A549 (cell line): Measurements from ENCODE around the gene ABCA7. TPM values are rescaled to one million over a fixed set of nuclear protein-coding genes. Genes with fewer than 3 reads are reported as not detected.

ENCODE experiments used
- ATAC-seq, 2 experiments: fragments of 200-7000 bp in 1 of 2; fragments of >200 bp in 1 of 2; cut with Nextera tagmentation in 1 of 2; cut with Tn5 transposase in 1 of 2; 3 replicates each; pipeline versions ENCODE4 v1.8.0 to v1.9.1; 2018 to 2020; ENCODE audit warnings: mild to moderate bottlenecking in 1 of 2, moderate library complexity in 1 of 2
- CTCF ChIA-PET: fragments of 300-600 bp; sonication (Branson Sonifier 250); formaldehyde crosslinking; extraction: SDS; loops from one replicate; lab custom pipeline; 2021; ENCODE audit warnings: antibody characterized with exemption, inconsistent platforms; lab: Yijun Ruan, JAX
- POLR2A ChIA-PET: fragments of 350-600 bp; formaldehyde crosslinking; extraction: SDS; loops from one replicate; lab custom pipeline; 2021; ENCODE audit warnings: antibody characterized with exemption, inconsistent platforms; lab: Yijun Ruan, JAX
- DNase-seq, 2 experiments: peaks; one replicate each; pipeline versions ENCODE4 v3.0.0 to v3.0.0-alpha.2; 2011 to 2016; ENCODE audit warnings: low read depth in 1 of 2, low spot score in 1 of 2
- FAIRE-seq: peaks from 2 replicates; lab custom pipeline; 2011; peaks lifted over from hg19 to GRCh38; lab: Jason Lieb, UNC
- H3K27ac ChIP-seq, 2 experiments: fragments of >200 bp; sonication (Bioruptor Twin); formaldehyde crosslinking; 3 replicates each; pipeline ENCODE4 v1.5.1; 2016 to 2017
- H3K4me1 ChIP-seq: fragments of >200 bp; sonication (Bioruptor Twin); formaldehyde crosslinking; 3 replicates; pipeline ENCODE4 v1.6.1; 2016
- H3K4me2 ChIP-seq: fragments of >200 bp; sonication (Bioruptor Twin); formaldehyde crosslinking; 3 replicates; pipeline ENCODE4 v1.6.1; 2016
- H3K4me3 ChIP-seq: fragments of >200 bp; sonication (Bioruptor Twin); formaldehyde crosslinking; 3 replicates; pipeline ENCODE4 v1.5.1; 2016
- H3K9me3 ChIP-seq: fragments of >200 bp; sonication (Bioruptor Twin); formaldehyde crosslinking; 3 replicates; pipeline ENCODE4 v1.6.1; 2016
- BHLHE40 ChIP-seq: IDR thresholded peaks from 2 replicates; pipeline ENCODE4 v1.6.1; 2012; ENCODE audit warnings: low read depth, low read length, inconsistent platforms
- CBX2 ChIP-seq: fragments of 200-600 bp; sonication (generic); IDR thresholded peaks from 2 replicates; pipeline ENCODE4 v1.6.1; 2016; ENCODE audit warnings: low read depth, mild to moderate bottlenecking, borderline replicate concordance
- CHD2 ChIP-seq: fragments of 150-350 bp; IDR thresholded peaks from 2 replicates; pipeline ENCODE4 v1.6.1; 2014; ENCODE audit warnings: low read length; ENCODE audit not compliant: partially characterized antibody
- EHMT2 ChIP-seq: fragments of 200-600 bp; sonication (generic); IDR thresholded peaks from 2 replicates; pipeline ENCODE4 v1.6.1; 2016; ENCODE audit warnings: antibody characterized with exemption, low read depth, mild to moderate bottlenecking, moderate library complexity
- EP300 ChIP-seq, 2 experiments: fragments of >200 bp; sonication (Bioruptor Twin); formaldehyde crosslinking; IDR thresholded peaks; 2 replicates in 1 of 2; 3 replicates in 1 of 2; pipeline ENCODE4 v1.6.1; 2016 to 2017
- ESRRA ChIP-seq: fragments of 150-350 bp; IDR thresholded peaks from 2 replicates; pipeline ENCODE4 v1.6.1; 2014; ENCODE audit warnings: mild to moderate bottlenecking, low read length, borderline replicate concordance
- FOSB ChIP-seq: fragments of 250-450 bp; sonication (Bioruptor Pico); IDR thresholded peaks from 2 replicates; pipeline ENCODE4 v1.5.0; 2020; ENCODE audit warnings: mild to moderate bottlenecking, moderate library complexity
- FOSL2 ChIP-seq, 2 experiments: fragments of 450-650 bp in 1 of 2; fragments of >200 bp in 1 of 2; sonication (Bioruptor Twin) in 1 of 2; formaldehyde crosslinking; IDR thresholded peaks; 2 replicates each; pipeline versions ENCODE4 v1.5.0 to v1.6.1; 2016 to 2020; ENCODE audit warnings: mild to moderate bottlenecking in 1 of 2, moderate library complexity in 1 of 2
- HDAC2 ChIP-seq: fragments of 200-600 bp; sonication (generic); IDR thresholded peaks from 2 replicates; pipeline ENCODE4 v1.6.1; 2016
- HEYL ChIP-seq: fragments of 250-450 bp; sonication (Bioruptor Pico); IDR thresholded peaks from 2 replicates; pipeline ENCODE4 v1.8.0; 2021; ENCODE audit warnings: mild to moderate bottlenecking, moderate library complexity
- HMGXB4 ChIP-seq: fragments of 250-450 bp; sonication (Bioruptor Pico); IDR thresholded peaks from 2 replicates; pipeline ENCODE4 v1.5.0; 2021; ENCODE audit warnings: mild to moderate bottlenecking, moderate library complexity, borderline replicate concordance
- HOXB13 ChIP-seq: fragments of 250-450 bp; sonication (Bioruptor Pico); IDR thresholded peaks from 2 replicates; pipeline ENCODE4 v1.5.0; 2020; ENCODE audit warnings: low read depth, mild to moderate bottlenecking, moderate library complexity
- HOXB5 ChIP-seq: fragments of 250-450 bp; sonication (Bioruptor Pico); IDR thresholded peaks from 2 replicates; pipeline ENCODE4 v1.5.0; 2020; ENCODE audit warnings: mild to moderate bottlenecking, moderate library complexity
- JUNB ChIP-seq: fragments of >200 bp; sonication (Bioruptor Twin); formaldehyde crosslinking; IDR thresholded peaks from 2 replicates; pipeline ENCODE4 v1.6.1; 2016
- KDM5A ChIP-seq: fragments of 200-600 bp; sonication (generic); IDR thresholded peaks from 2 replicates; pipeline ENCODE4 v1.6.1; 2016; ENCODE audit warnings: antibody characterized with exemption, mild to moderate bottlenecking
- MYC ChIP-seq: IDR thresholded peaks from 2 replicates; pipeline ENCODE4 v1.6.1; 2012; ENCODE audit warnings: mild to moderate bottlenecking, inconsistent platforms, low read length, improper control_type of control experiment, borderline replicate concordance
- NFE2L2 ChIP-seq: fragments of 150-350 bp; conservative IDR thresholded peaks from 2 replicates; pipeline ENCODE4 v1.6.1; 2014; ENCODE audit warnings: low read length
- NPAS2 ChIP-seq: fragments of 250-450 bp; sonication (Bioruptor Pico); IDR thresholded peaks from 2 replicates; pipeline ENCODE4 v1.8.0; 2022; ENCODE audit warnings: mild to moderate bottlenecking, moderate library complexity, borderline replicate concordance
- NR3C1 ChIP-seq: fragments of >200 bp; sonication (Bioruptor Twin); formaldehyde crosslinking; IDR thresholded peaks from 3 replicates; pipeline ENCODE4 v1.6.1; 2017
- POLR2A ChIP-seq: IDR thresholded peaks from 2 replicates; pipeline ENCODE4 v1.6.1; 2012; ENCODE audit warnings: mild to moderate bottlenecking, low read length
- POLR2AphosphoS2 ChIP-seq: conservative IDR thresholded peaks from 2 replicates; pipeline ENCODE4 v1.6.1; 2012; ENCODE audit warnings: low read length, improper control_type of control experiment, inconsistent platforms
- RAD21 ChIP-seq, 2 experiments: fragments of >200 bp in 1 of 2; sonication (Bioruptor Twin) in 1 of 2; formaldehyde crosslinking in 1 of 2; IDR thresholded peaks in 1 of 2; conservative IDR thresholded peaks in 1 of 2; 2 replicates in 1 of 2; 3 replicates in 1 of 2; pipeline ENCODE4 v1.6.1; 2012 to 2018; ENCODE audit warnings: inconsistent platforms in 1 of 2
- RARB ChIP-seq: fragments of 250-450 bp; sonication (Bioruptor Pico); IDR thresholded peaks from 2 replicates; pipeline ENCODE4 v1.8.0; 2021; ENCODE audit warnings: mild to moderate bottlenecking, moderate library complexity
- RNF2 ChIP-seq: fragments of 200-600 bp; sonication (generic); IDR thresholded peaks from 2 replicates; pipeline ENCODE4 v1.6.1; 2016; ENCODE audit warnings: low read depth, mild to moderate bottlenecking, antibody characterized with exemption, moderate library complexity, borderline replicate concordance
- ZC3H11A ChIP-seq: fragments of 450-650 bp; IDR thresholded peaks from 2 replicates; pipeline ENCODE4 v1.6.1; 2014; ENCODE audit warnings: antibody characterized with exemption, mild to moderate bottlenecking
- WGBS: methylation state at CpG from one replicate; pipeline ENCODE4 v1.1.6; 2017; ENCODE audit errors: missing lambda C conversion rate; 5-methylcytosine and 5-hydroxymethylcytosine counted together
- polyA plus RNA-seq, 4 experiments: library from polyadenylated mRNA; depleted of rRNA in 3 of 4; stranded (reverse); fragments of >200 nt; fragmentation: RNase III in 1 of 4; extraction: RNeasy Plus Mini Kit Qiagen cat#74134 plus additional on column Dnase treatment in 1 of 4; gene quantifications; 2 replicates in 3 of 4; 3 replicates in 1 of 4; pipeline ENCODE4 v1.2.3, GENCODE V29; 2011 to 2017
- TF ChIP-seq, protein P1 (sequence below): IDR thresholded peaks from 2 replicates; pipeline ENCODE4 v1.6.1; 2012
- TF ChIP-seq, protein P2 (sequence below): fragments of 250-450 bp; sonication (Bioruptor Pico); IDR thresholded peaks from 2 replicates; pipeline ENCODE4 v1.5.0; 2020; ENCODE audit warnings: low read depth, mild to moderate bottlenecking, moderate library complexity
- TF ChIP-seq, protein P3 (sequence below): fragments of >200 bp; sonication (Bioruptor Twin); formaldehyde crosslinking; IDR thresholded peaks from 2 replicates; pipeline ENCODE4 v1.6.1; 2016

The ABCA7 gene
- polyA plus RNA-seq, 2 of the 4 experiments (the other 2 are of a cell fraction), result 5.0 to 13.5 TPM

- Histone ChIP-seq H3K4me2 (no peak overlapping the region), H3K4me1 (peaks cover 4% of the 10 kb centered on the region; the same call in 1 of the 3 replicates), H3K27ac (no peak overlapping the region), H3K4me3 (no peak overlapping the region), H3K9me3 (no peaks in the 10 kb centered on the region)
- FAIRE-seq (no peak), DNase-seq (no peak), ATAC-seq (no peak; a peak in 1 of 6 replicates)
- TF ChIP-seq NPAS2 (CRISPR knock-in tag), result no peak
- CTCF ChIA-PET, result interaction anchor here (1.4 kb wide), 1 partner anchor 13 kb away, joined by 3 read pairs; no protein-coding TSS in a partner anchor
- WGBS, result 92% methylated on average over 10 of the region's 27 CpGs
- POLR2A ChIA-PET, result no interaction called here
These were observed 48.6 kb downstream of the ABCA7 start for GRCh38 chr19:1088416-1089010.

DNA sequence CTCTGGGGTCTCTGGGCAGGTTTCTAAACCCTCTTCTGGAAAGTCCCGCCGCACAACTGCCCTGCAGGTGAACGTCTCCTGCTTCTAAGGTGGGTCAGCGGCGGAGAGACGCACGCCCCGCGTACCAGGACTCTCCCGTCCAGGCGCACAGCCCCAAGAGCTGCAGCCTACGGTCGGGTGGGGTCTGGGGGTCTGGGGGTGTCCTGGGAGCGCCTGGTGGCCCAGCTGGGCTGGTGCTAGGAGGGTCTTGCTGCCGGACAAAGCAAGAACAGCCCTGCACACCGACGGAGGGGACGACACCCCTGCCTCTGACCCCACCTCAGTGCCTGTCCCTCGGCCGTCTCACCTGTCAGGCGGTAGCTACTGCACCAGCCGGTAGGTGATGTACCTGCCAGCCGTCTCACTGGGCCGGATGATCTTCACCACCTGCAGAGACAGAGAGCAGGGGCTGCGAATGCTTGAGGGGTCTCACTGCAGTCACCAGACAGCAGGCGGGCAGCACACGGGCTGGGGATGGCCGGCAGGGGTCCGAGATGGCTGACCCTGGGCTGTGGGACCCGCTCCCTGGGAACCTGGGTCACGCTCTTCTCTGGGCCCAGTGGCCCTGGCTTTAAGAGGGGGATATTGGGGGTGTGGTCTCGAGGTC, 49.3 kb downstream of the ABCA7 start:
- Histone ChIP-seq H3K4me1 (peaks cover 6% of the 10 kb centered on the region; the same call in 1 of the 3 replicates), H3K9me3 (no peaks in the 10 kb centered on the region), H3K4me3 (no peak overlapping the region), H3K4me2 (no peak overlapping the region), H3K27ac (no peak overlapping the region)
- no peak for FAIRE-seq
- DNase-seq, result no peak
- CTCF ChIA-PET, result interaction anchor here (0.6 to 1.4 kb wide), 3 partner anchors 12 to 24 kb away, joined by 3 read pairs; no protein-coding TSS in a partner anchor
- no peak for ATAC-seq
- POLR2A ChIA-PET, result no interaction called here
- WGBS, result 97% methylated on average over 6 of the region's 32 CpGs
- TF ChIP-seq FOSL2 (IDR thresholded peaks at IDR 0.05) (no peak), FOSL2 (CRISPR knock-in tag; IDR thresholded peaks at IDR 0.05) (no peak), BHLHE40 (no peak), ESRRA (no peak), KDM5A (no peak), CHD2 (no peak), NFE2L2 (no peak), POLR2A (no peak), CBX2 (no peak), HMGXB4 (CRISPR knock-in tag) (no peak), RARB (CRISPR knock-in tag) (no peak), EHMT2 (no peak)
- TF ChIP-seq, protein P1, sequence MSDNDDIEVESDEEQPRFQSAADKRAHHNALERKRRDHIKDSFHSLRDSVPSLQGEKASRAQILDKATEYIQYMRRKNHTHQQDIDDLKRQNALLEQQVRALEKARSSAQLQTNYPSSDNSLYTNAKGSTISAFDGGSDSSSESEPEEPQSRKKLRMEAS, result no peak
- TF ChIP-seq, protein P2, sequence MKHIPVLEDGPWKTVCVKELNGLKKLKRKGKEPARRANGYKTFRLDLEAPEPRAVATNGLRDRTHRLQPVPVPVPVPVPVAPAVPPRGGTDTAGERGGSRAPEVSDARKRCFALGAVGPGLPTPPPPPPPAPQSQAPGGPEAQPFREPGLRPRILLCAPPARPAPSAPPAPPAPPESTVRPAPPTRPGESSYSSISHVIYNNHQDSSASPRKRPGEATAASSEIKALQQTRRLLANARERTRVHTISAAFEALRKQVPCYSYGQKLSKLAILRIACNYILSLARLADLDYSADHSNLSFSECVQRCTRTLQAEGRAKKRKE (CRISPR knock-in tag), result no peak

DNA sequence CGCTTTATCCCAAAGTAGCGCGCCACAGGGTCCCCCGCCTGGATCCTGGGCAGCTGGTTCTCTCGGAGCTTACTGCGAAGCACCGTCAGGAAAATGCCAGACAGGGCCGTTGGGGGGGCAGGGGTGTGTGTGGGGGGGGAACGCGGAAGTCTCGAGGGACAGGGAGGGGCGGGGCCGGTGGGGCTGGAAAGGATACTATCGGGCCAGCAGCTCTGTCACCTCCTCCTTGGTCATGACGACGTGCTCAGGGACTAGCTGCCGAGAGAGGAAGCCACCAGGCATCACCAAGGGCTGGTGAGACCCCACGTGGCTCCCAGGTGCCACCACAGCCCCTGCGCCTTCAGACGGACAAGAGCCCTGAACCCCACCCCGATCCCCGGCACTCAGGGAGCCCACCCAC, 50.0 kb downstream of the ABCA7 start:
- CTCF ChIA-PET, result interaction anchor here (1.3 to 1.9 kb wide), 4 partner anchors 11 to 104 kb away, joined by 3 to 8 read pairs (median 4); no protein-coding TSS in a partner anchor
- FAIRE-seq, result no peak
- POLR2A ChIA-PET, result no interaction called here

More for the DNA sequence above, 50.0 kb downstream of the ABCA7 start:
- TF ChIP-seq POLR2A (no peak), EP300 (IDR thresholded peaks at IDR 0.05) (no peak), MYC (no peak), HOXB5 (CRISPR knock-in tag) (no peak), RAD21 (conservative IDR thresholded peaks at IDR 0.05 in 1 of 2, IDR thresholded peaks at IDR 0.05 in 1 of 2) (no peak), POLR2AphosphoS2 (no peak), HEYL (CRISPR knock-in tag) (no peak), NR3C1 (no peak), JUNB (no peak), RARB (CRISPR knock-in tag) (no peak), ZC3H11A (no peak), HDAC2 (no peak), FOSB (CRISPR knock-in tag) (no peak), EHMT2 (no peak), RNF2 (no peak), HOXB13 (CRISPR knock-in tag) (no peak), CBX2 (no peak), KDM5A (no peak)
- TF ChIP-seq, protein P3, sequence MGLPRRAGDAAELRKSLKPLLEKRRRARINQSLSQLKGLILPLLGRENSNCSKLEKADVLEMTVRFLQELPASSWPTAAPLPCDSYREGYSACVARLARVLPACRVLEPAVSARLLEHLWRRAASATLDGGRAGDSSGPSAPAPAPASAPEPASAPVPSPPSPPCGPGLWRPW, result no peak
- TF ChIP-seq, protein P1, result no peak
- H3K9me3 ChIP-seq, result no peaks in the 10 kb centered on the region
- DNase-seq (no peak), ATAC-seq (no peak)
- no peak overlapping the region for H3K4me3 ChIP-seq
- 90% methylated on average over 10 of the region's 22 CpGs for WGBS
- H3K27ac ChIP-seq, result no peak overlapping the region
- H3K4me1 ChIP-seq, result peaks cover 6% of the 10 kb centered on the region; the same call in 1 of the 3 replicates
- no peak overlapping the region for H3K4me2 ChIP-seq
